GM18508 (cell line): ENCODE measurements around the gene HAGHL.
A peak's percentile ranks its signal among the peaks of the same experiment; 100 is the strongest.

Source experiments
- ATAC-seq: cut with Tn5 transposase; IDR thresholded peaks from one replicate; pipeline ENCODE4 v1.9.1; 2021; ENCODE audit warnings: moderate number of reproducible peaks; ENCODE audit not compliant: insufficient read depth, unreplicated experiment

Gene HAGHL

GRCh38 chr16:726438-727290 is at the start of gene HAGHL, which contains the start of gene CCDC78:
Gene HAGHL, plus strand, starts transcription at chr16:727106. Its CDS starts 404 bp downstream, at chr16:727510.
Gene CCDC78, minus strand, starts transcription at chr16:726443. Its CDS starts 76 bp downstream, at chr16:726367.
- ATAC-seq, result no peak

- no peak for ATAC-seq
These were observed 49.4 kb upstream of the HAGHL start for GRCh38 chr16:677316-678190.

GRCh38 chr16:678209-678857 is 48.6 kb upstream of the HAGHL start:
- no peak for ATAC-seq

GRCh38 chr16:678858-679813 is 47.8 kb upstream of the HAGHL start:
- ATAC-seq, result no peak

- no peak for ATAC-seq
These were observed 46.9 kb upstream of the HAGHL start, which contains the start of gene STUB1 for GRCh38 chr16:679814-680624. Gene STUB1, plus strand, starts transcription at chr16:680410. Its CDS starts 116 bp downstream, at chr16:680526.

GRCh38 chr16:680625-680945 is 46.3 kb upstream of the HAGHL start:
- ATAC-seq, result no peak

GRCh38 chr16:680967-681745 is 45.8 kb upstream of the HAGHL start:
- ATAC-seq, result no peak

- ATAC-seq, result no peak
These were observed 45.0 kb upstream of the HAGHL start for GRCh38 chr16:681746-682427.

- no peak for ATAC-seq
These were observed 44.2 kb upstream of the HAGHL start for GRCh38 chr16:682493-683395.

- ATAC-seq, result no peak
These were observed 43.4 kb upstream of the HAGHL start for GRCh38 chr16:683396-684070.

- peak; percentile 52 for ATAC-seq
These were observed 42.7 kb upstream of the HAGHL start, which contains the start of gene JMJD8 for GRCh38 chr16:684071-684794. Gene JMJD8, minus strand, starts transcription at chr16:684334. Its CDS starts 15 bp downstream, at chr16:684319.

- ATAC-seq, result no peak
These were observed 41.8 kb upstream of the HAGHL start for GRCh38 chr16:684961-685696.

- ATAC-seq, result no peak
These were observed 40.9 kb upstream of the HAGHL start for GRCh38 chr16:685967-686366.

- ATAC-seq, result no peak
These were observed 40.2 kb upstream of the HAGHL start for GRCh38 chr16:686459-687260.
